ENCODE measurements around the gene MICA.
A peak's percentile ranks its signal among the peaks of the same experiment; 100 is the strongest.
"Not testable (repeated sequence)": the region's sequence is repeated elsewhere in the genome, so short reads cannot be mapped to it uniquely, and the experiment has no call there.

The MICA gene

GRCh38 chr6:31385041-31385440 lies 18.4 kb upstream of the MICA start:
- DNase-seq = no peak

- DNase-seq = no peak
Observed at GRCh38 chr6:31386099-31386498, 17.3 kb upstream of the MICA start.

GRCh38 chr6:31386977-31387376 lies 16.4 kb upstream of the MICA start:
- no peak for DNase-seq

- not testable (repeated sequence) for DNase-seq
Observed at GRCh38 chr6:31388916-31389801, 14.2 kb upstream of the MICA start.

- DNase-seq = not testable (repeated sequence)
Observed at GRCh38 chr6:31389802-31390132, 13.6 kb upstream of the MICA start.

GRCh38 chr6:31393932-31394331 lies 9.5 kb upstream of the MICA start:
- DNase-seq = no peak

GRCh38 chr6:31394381-31394780 lies 9.0 kb upstream of the MICA start:
- no peak for DNase-seq

GRCh38 chr6:31395832-31396231 lies 7.6 kb upstream of the MICA start:
- no peak for DNase-seq

- DNase-seq = peak; percentile 54
Observed at GRCh38 chr6:31396422-31397152, 6.8 kb upstream of the MICA start.

GRCh38 chr6:31397153-31397499 lies 6.3 kb upstream of the MICA start:
- not testable (repeated sequence) for DNase-seq

- no peak for DNase-seq
Observed at GRCh38 chr6:31397901-31398525, 5.4 kb upstream of the MICA start.

- peak; percentile 85 for DNase-seq
Observed at GRCh38 chr6:31399589-31400466, 3.6 kb upstream of the MICA start.

GRCh38 chr6:31400467-31401289 lies 2.7 kb upstream of the MICA start:
- no peak for DNase-seq

GRCh38 chr6:31401403-31401802 lies 2.0 kb upstream of the MICA start:
- DNase-seq = peak; percentile 49

- DNase-seq = no peak
Observed at GRCh38 chr6:31402324-31403282, 792 bp upstream of the MICA start.

- not testable (repeated sequence) for DNase-seq
Observed at GRCh38 chr6:31404061-31404364, 618 bp downstream of the MICA start.

GRCh38 chr6:31405996-31406395 lies 2.6 kb downstream of the MICA start:
- DNase-seq = no peak

- DNase-seq = peak; percentile 48
Observed at GRCh38 chr6:31407699-31408098, 4.3 kb downstream of the MICA start.

GRCh38 chr6:31412506-31412905 lies 9.1 kb downstream of the MICA start:
- no peak for DNase-seq

- not testable (repeated sequence) for DNase-seq
Observed at GRCh38 chr6:31414148-31414770, 10.9 kb downstream of the MICA start.

Data from amniotic stem cell (primary cell).